ENCODE measurements around the gene C1QTNF1.

Gene C1QTNF1

GRCh38 chr17:79042421-79043190 is 18.6 kb downstream of the C1QTNF1 start:
- no peak overlapping the region for H3K4me3 ChIP-seq (ENCODE audit: low read depth, low read length)
- TF ChIP-seq CTCF (IDR thresholded peaks at IDR 0.05; ENCODE audit: borderline replicate concordance, insufficient read depth, low read depth, low read length) = peak; percentile 94

GRCh38 chr17:79043191-79043930 is 19.4 kb downstream of the C1QTNF1 start:
- H3K4me3 ChIP-seq (ENCODE audit: low read depth, low read length) = no peak overlapping the region
- no peak for TF ChIP-seq CTCF (IDR thresholded peaks at IDR 0.05; ENCODE audit: borderline replicate concordance, insufficient read depth, low read depth, low read length)

GRCh38 chr17:79043931-79044320 is 20.0 kb downstream of the C1QTNF1 start:
- TF ChIP-seq CTCF (IDR thresholded peaks at IDR 0.05; ENCODE audit: borderline replicate concordance, insufficient read depth, low read depth, low read length) = no peak
- no peak overlapping the region for H3K4me3 ChIP-seq (ENCODE audit: low read depth, low read length)

GRCh38 chr17:79044462-79044861 is 20.5 kb downstream of the C1QTNF1 start:
- H3K4me3 ChIP-seq (ENCODE audit: low read depth, low read length) = no peak overlapping the region
- TF ChIP-seq CTCF (IDR thresholded peaks at IDR 0.05; ENCODE audit: borderline replicate concordance, insufficient read depth, low read depth, low read length) = no peak

GRCh38 chr17:79045001-79045729 is 21.2 kb downstream of the C1QTNF1 start:
- no peak overlapping the region for H3K4me3 ChIP-seq (ENCODE audit: low read depth, low read length)
- no peak for TF ChIP-seq CTCF (IDR thresholded peaks at IDR 0.05; ENCODE audit: borderline replicate concordance, insufficient read depth, low read depth, low read length)

GRCh38 chr17:79045842-79046196 is 21.9 kb downstream of the C1QTNF1 start:
- no peak overlapping the region for H3K4me3 ChIP-seq (ENCODE audit: low read depth, low read length)
- peak; percentile 98 for TF ChIP-seq CTCF (IDR thresholded peaks at IDR 0.05; ENCODE audit: borderline replicate concordance, insufficient read depth, low read depth, low read length)
